ENCODE data around the gene CNNM1. TPM values are rescaled to one million over a fixed set of nuclear protein-coding genes. Genes with fewer than 3 reads are reported as not detected.

CNNM1 gene
- total and polyA plus RNA-seq, 2 donors from 2014 or later = 0.49 to 0.85 TPM

GRCh38 chr10:99369126-99369525 is 40.0 kb downstream of the CNNM1 start:
- H3K4me3 ChIP-seq (ENCODE audit: low read length in 3 of 3) = no peak overlapping the region
- DNase-seq = no peak
- H3K36me3 ChIP-seq (ENCODE audit: control insufficient read depth in 2 of 3, insufficient read depth in 3 of 3, low read length in 3 of 3) = no peaks in the 10 kb centered on the region
- H3K27ac ChIP-seq (ENCODE audit: low read depth in 2 of 2, low read length in 2 of 2) = no peak overlapping the region
- H3K4me1 ChIP-seq (ENCODE audit: control insufficient read depth in 2 of 3, insufficient read depth in 2 of 3, low read depth in 1 of 3, low read length in 3 of 3) = no peaks in the 10 kb centered on the region
- no peaks in the 10 kb centered on the region for H3K27me3 ChIP-seq (ENCODE audit: control insufficient read depth, insufficient read depth, low read length)
- H3K9me3 ChIP-seq (ENCODE audit: control insufficient read depth in 2 of 3, insufficient read depth in 1 of 3, low read length in 3 of 3) = no peaks in the 10 kb centered on the region
- no peak for FAIRE-seq
- TF ChIP-seq, protein P1, sequence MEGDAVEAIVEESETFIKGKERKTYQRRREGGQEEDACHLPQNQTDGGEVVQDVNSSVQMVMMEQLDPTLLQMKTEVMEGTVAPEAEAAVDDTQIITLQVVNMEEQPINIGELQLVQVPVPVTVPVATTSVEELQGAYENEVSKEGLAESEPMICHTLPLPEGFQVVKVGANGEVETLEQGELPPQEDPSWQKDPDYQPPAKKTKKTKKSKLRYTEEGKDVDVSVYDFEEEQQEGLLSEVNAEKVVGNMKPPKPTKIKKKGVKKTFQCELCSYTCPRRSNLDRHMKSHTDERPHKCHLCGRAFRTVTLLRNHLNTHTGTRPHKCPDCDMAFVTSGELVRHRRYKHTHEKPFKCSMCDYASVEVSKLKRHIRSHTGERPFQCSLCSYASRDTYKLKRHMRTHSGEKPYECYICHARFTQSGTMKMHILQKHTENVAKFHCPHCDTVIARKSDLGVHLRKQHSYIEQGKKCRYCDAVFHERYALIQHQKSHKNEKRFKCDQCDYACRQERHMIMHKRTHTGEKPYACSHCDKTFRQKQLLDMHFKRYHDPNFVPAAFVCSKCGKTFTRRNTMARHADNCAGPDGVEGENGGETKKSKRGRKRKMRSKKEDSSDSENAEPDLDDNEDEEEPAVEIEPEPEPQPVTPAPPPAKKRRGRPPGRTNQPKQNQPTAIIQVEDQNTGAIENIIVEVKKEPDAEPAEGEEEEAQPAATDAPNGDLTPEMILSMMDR (IDR thresholded peaks at IDR 0.05; ENCODE audit: borderline replicate concordance, extremely low read depth, insufficient read depth) = no peak
- no peak overlapping the region for H3K9ac ChIP-seq (ENCODE audit: low read length in 3 of 3)
- intact Hi-C loops (cut with DNase I) = no loop called here

DNA sequence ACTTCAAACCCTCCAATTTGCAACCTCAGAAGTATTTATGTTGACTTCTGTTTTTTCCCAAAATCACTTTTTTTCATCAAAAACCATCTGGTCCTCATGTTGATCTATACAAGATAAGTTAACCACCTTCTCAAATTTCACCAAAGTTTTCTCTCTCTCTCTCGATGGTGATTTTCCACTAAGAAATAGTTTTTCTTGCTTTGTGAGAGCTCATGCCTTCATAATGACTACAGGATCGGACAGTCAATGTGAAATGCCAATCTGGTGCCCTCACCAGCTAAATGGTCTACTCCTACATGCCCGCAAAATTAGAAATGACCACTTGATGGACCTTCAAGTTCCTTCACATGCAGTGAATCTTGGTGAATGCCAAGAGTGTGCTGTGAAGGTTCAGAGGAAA is 40.4 kb downstream of the CNNM1 start:
- Histone ChIP-seq H3K4me1 (ENCODE audit: control insufficient read depth in 2 of 3, insufficient read depth in 2 of 3, low read depth in 1 of 3, low read length in 3 of 3) (no peaks in the 10 kb centered on the region), H3K36me3 (ENCODE audit: control insufficient read depth in 2 of 3, insufficient read depth in 3 of 3, low read length in 3 of 3) (no peaks in the 10 kb centered on the region), H3K9ac (ENCODE audit: low read length in 3 of 3) (no peak overlapping the region), H3K9me3 (ENCODE audit: control insufficient read depth in 2 of 3, insufficient read depth in 1 of 3, low read length in 3 of 3) (no peaks in the 10 kb centered on the region), H3K27me3 (ENCODE audit: control insufficient read depth, insufficient read depth, low read length) (no peaks in the 10 kb centered on the region), H3K27ac (ENCODE audit: low read depth in 2 of 2, low read length in 2 of 2) (no peak overlapping the region), H3K4me3 (ENCODE audit: low read length in 3 of 3) (no peak overlapping the region)
- FAIRE-seq (no peak), DNase-seq (no peak)
- TF ChIP-seq, protein P1 (IDR thresholded peaks at IDR 0.05; ENCODE audit: borderline replicate concordance, extremely low read depth, insufficient read depth) = no peak
- intact Hi-C loops (cut with DNase I) = no loop called here

DNA sequence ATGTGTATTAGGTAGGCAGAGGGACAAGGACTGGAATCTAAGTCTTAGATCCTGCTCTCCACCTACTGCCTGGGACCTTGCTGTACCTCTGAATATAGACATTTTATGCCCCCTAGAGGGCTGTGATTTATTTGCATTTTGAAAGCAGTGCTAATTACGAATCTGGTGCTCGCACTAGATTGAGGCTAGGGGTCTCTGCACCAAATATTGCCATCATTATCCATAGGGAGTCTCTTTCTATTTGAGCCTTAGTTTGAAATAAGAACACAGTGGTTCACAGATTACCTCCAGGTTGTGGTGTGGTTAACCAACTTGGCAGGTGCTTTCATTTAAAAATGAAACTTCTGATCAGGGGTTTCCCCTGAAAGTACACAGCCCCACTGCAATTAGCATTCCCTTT is 41.8 kb downstream of the CNNM1 start:
- H3K9me3 ChIP-seq (ENCODE audit: control insufficient read depth in 2 of 3, insufficient read depth in 1 of 3, low read length in 3 of 3) = no peaks in the 10 kb centered on the region
- no peaks in the 10 kb centered on the region for H3K4me1 ChIP-seq (ENCODE audit: control insufficient read depth in 2 of 3, insufficient read depth in 2 of 3, low read depth in 1 of 3, low read length in 3 of 3)
- TF ChIP-seq, protein P1 (IDR thresholded peaks at IDR 0.05; ENCODE audit: borderline replicate concordance, extremely low read depth, insufficient read depth) = peak; percentile 18
- FAIRE-seq (no peak), DNase-seq (peak in 1 of 5 donors; percentile 33)
- no peak overlapping the region for H3K9ac ChIP-seq (ENCODE audit: low read length in 3 of 3)
- no peaks in the 10 kb centered on the region for H3K36me3 ChIP-seq (ENCODE audit: control insufficient read depth in 2 of 3, insufficient read depth in 3 of 3, low read length in 3 of 3)
- H3K27me3 ChIP-seq (ENCODE audit: control insufficient read depth, insufficient read depth, low read length) = no peaks in the 10 kb centered on the region
- H3K27ac ChIP-seq (ENCODE audit: low read depth in 2 of 2, low read length in 2 of 2) = no peak overlapping the region
- H3K4me3 ChIP-seq (ENCODE audit: low read length in 3 of 3) = no peak overlapping the region
- intact Hi-C loops (cut with DNase I) = no loop called here

All from kidney (tissue), 14 donors.